ENCODE measurements around the gene PTK7.

Gene PTK7

DNA sequence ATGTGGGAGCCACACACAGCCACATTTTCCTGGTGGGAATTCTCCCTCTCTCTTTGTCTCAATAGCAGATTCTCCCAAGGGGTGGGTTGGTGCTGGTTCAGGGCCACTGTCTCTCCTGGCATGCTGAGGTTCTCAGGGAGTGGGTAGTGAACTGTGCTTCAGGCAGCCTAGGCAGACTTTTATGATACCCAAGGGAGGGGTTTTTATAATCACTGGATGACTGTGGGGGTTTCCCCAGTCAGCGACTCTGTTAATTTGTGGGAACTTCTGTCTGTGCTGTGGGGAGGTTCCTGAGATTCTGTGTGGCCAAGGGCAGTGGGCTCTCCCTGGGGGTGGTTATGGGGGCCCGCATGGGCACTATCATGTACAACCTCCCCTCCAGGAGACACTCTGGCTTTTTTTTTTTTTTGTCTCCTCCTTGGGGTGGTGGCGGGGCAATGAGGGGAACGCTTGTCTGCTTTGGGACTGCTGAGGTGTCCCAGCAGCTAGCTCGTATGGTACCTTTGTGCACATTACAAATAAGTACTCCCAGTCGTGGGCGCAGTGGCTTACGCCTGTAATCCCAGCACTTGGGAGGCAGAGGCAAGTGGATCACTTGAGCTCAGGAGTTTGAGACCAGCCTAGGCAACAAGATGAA is 10.0 kb downstream of the PTK7 start:
- TF ChIP-seq RARB (CRISPR knock-in tag; IDR thresholded peaks at IDR 0.05): no peak
- TF ChIP-seq ZNF8 (CRISPR knock-in tag; IDR thresholded peaks at IDR 0.05): no peak
- no peak for TF ChIP-seq ZC3H10 (CRISPR knock-in tag; IDR thresholded peaks at IDR 0.05)
- no peak for TF ChIP-seq GLIS3 (CRISPR knock-in tag; IDR thresholded peaks at IDR 0.05)
- TF ChIP-seq, protein P1, sequence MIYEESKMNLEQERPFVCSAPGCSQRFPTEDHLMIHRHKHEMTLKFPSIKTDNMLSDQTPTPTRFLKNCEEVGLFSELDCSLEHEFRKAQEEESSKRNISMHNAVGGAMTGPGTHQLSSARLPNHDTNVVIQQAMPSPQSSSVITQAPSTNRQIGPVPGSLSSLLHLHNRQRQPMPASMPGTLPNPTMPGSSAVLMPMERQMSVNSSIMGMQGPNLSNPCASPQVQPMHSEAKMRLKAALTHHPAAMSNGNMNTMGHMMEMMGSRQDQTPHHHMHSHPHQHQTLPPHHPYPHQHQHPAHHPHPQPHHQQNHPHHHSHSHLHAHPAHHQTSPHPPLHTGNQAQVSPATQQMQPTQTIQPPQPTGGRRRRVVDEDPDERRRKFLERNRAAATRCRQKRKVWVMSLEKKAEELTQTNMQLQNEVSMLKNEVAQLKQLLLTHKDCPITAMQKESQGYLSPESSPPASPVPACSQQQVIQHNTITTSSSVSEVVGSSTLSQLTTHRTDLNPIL (CRISPR knock-in tag; IDR thresholded peaks at IDR 0.05; ENCODE audit: low read depth): no peak
- TF ChIP-seq BACH2 (CRISPR knock-in tag; IDR thresholded peaks at IDR 0.05; ENCODE audit: borderline replicate concordance): no peak
- no peak for ATAC-seq

DNA sequence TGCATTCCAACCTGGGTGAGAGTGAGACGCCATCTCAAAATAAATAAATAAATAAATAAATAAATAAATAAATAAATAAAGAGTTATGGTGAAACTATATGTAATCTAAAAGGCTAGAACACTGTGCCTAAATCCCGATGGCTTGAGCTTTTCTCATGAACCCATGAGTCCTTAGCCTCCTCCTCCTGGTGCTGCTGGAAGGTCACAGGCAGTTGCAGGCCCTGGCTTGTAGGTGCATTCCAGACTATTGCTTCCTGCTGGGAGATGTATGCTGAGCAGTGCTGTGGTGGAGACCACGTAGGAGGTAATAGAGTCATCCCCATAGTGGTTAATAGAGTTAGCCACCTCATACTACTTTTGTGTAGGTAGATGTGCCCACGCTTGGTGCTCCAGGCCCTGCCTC is 12.5 kb downstream of the PTK7 start:
- TF ChIP-seq, protein P2, sequence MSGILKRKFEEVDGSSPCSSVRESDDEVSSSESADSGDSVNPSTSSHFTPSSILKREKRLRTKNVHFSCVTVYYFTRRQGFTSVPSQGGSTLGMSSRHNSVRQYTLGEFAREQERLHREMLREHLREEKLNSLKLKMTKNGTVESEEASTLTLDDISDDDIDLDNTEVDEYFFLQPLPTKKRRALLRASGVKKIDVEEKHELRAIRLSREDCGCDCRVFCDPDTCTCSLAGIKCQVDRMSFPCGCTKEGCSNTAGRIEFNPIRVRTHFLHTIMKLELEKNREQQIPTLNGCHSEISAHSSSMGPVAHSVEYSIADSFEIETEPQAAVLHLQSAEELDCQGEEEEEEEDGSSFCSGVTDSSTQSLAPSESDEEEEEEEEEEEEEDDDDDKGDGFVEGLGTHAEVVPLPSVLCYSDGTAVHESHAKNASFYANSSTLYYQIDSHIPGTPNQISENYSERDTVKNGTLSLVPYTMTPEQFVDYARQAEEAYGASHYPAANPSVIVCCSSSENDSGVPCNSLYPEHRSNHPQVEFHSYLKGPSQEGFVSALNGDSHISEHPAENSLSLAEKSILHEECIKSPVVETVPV (CRISPR knock-in tag; IDR thresholded peaks at IDR 0.05): no peak
- TF ChIP-seq ISL1 (CRISPR knock-in tag; IDR thresholded peaks at IDR 0.05): no peak
- TF ChIP-seq RARB (CRISPR knock-in tag; IDR thresholded peaks at IDR 0.05): no peak
- no peak for TF ChIP-seq CSDC2 (CRISPR knock-in tag; IDR thresholded peaks at IDR 0.05)
- no peak for TF ChIP-seq ZFP3 (CRISPR knock-in tag; IDR thresholded peaks at IDR 0.05)
- TF ChIP-seq, protein P3, sequence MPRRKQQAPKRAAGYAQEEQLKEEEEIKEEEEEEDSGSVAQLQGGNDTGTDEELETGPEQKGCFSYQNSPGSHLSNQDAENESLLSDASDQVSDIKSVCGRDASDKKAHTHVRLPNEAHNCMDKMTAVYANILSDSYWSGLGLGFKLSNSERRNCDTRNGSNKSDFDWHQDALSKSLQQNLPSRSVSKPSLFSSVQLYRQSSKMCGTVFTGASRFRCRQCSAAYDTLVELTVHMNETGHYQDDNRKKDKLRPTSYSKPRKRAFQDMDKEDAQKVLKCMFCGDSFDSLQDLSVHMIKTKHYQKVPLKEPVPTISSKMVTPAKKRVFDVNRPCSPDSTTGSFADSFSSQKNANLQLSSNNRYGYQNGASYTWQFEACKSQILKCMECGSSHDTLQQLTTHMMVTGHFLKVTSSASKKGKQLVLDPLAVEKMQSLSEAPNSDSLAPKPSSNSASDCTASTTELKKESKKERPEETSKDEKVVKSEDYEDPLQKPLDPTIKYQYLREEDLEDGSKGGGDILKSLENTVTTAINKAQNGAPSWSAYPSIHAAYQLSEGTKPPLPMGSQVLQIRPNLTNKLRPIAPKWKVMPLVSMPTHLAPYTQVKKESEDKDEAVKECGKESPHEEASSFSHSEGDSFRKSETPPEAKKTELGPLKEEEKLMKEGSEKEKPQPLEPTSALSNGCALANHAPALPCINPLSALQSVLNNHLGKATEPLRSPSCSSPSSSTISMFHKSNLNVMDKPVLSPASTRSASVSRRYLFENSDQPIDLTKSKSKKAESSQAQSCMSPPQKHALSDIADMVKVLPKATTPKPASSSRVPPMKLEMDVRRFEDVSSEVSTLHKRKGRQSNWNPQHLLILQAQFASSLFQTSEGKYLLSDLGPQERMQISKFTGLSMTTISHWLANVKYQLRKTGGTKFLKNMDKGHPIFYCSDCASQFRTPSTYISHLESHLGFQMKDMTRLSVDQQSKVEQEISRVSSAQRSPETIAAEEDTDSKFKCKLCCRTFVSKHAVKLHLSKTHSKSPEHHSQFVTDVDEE (CRISPR knock-in tag; IDR thresholded peaks at IDR 0.05): no peak
- TF ChIP-seq ESRRG (CRISPR knock-in tag; IDR thresholded peaks at IDR 0.05): no peak
- no peak for TF ChIP-seq SNAI2 (CRISPR knock-in tag; IDR thresholded peaks at IDR 0.05)
- ATAC-seq: no peak

DNA sequence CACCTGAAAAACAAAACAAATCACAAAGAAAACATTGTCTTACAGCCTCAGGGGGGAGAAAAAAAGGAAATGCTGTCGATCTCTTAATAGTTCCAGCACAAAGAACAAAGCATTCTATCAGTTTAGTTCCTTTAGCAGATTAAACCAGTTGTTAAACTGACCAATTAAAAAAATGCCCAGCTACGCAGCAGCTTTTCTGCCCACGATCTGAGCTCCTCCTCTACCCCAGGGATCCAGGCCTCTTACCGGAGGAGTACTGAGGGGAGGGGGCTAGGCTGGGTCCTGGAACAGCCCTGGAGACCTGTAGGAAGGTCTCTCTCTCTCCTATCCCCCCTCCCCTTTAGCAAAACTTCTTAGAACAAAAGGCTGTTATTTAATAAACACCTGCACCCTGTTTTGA is 13.4 kb downstream of the PTK7 start:
- TF ChIP-seq ZNF8 (CRISPR knock-in tag; IDR thresholded peaks at IDR 0.05): no peak
- TF ChIP-seq, protein P2 (CRISPR knock-in tag; IDR thresholded peaks at IDR 0.05): no peak
- TF ChIP-seq TCF4 (CRISPR knock-in tag; IDR thresholded peaks at IDR 0.05; ENCODE audit: borderline replicate concordance): no peak
- TF ChIP-seq, protein P4, sequence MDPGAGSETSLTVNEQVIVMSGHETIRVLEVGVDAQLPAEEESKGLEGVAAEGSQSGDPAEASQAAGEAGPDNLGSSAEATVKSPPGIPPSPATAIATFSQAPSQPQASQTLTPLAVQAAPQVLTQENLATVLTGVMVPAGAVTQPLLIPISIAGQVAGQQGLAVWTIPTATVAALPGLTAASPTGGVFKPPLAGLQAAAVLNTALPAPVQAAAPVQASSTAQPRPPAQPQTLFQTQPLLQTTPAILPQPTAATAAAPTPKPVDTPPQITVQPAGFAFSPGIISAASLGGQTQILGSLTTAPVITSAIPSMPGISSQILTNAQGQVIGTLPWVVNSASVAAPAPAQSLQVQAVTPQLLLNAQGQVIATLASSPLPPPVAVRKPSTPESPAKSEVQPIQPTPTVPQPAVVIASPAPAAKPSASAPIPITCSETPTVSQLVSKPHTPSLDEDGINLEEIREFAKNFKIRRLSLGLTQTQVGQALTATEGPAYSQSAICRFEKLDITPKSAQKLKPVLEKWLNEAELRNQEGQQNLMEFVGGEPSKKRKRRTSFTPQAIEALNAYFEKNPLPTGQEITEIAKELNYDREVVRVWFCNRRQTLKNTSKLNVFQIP (CRISPR knock-in tag; IDR thresholded peaks at IDR 0.05; ENCODE audit: borderline replicate concordance, low read depth): no peak
- no peak for TF ChIP-seq BACH2 (CRISPR knock-in tag; IDR thresholded peaks at IDR 0.05; ENCODE audit: borderline replicate concordance)
- no peak for TF ChIP-seq ESRRG (CRISPR knock-in tag; IDR thresholded peaks at IDR 0.05)
- TF ChIP-seq ZFP30 (CRISPR knock-in tag; IDR thresholded peaks at IDR 0.05): no peak
- TF ChIP-seq ARNTL (CRISPR knock-in tag; IDR thresholded peaks at IDR 0.05; ENCODE audit: borderline replicate concordance, low read depth): no peak
- no peak for TF ChIP-seq GLIS3 (CRISPR knock-in tag; IDR thresholded peaks at IDR 0.05)
- no peak for ATAC-seq

DNA sequence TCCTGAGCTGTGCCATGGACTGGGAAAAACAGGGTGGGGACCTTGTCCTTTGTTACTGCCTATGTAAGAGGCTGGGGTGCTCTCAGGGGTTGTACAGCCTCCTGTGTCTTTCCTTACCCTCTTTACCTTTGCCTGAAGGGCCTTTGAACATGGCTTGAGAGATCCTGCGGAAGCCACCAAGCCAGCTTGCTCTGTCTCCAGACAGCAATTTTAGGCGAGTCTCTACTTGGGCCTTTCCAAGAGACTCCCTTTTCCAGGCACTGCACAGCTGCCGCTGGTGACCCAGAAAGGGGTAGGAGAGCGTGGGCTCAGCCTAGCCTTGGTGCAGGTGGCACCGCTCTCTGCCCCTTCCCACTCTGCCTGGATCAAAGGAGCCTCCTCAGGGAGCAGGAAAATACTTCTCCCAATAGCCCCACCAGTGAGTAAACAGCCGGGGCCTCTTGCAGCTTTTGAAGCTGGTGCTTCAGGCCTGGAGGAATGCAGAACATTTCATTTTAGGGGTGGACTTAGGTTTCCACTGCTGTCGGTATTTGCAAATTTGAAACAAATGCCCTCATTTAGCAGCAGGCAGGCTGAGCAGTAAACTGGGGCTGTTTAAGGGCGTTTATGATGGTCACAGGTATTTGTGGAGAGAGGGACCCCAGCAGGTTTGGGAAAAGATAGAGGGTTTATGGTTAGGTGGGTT is 13.9 kb downstream of the PTK7 start:
- TF ChIP-seq, protein P5, sequence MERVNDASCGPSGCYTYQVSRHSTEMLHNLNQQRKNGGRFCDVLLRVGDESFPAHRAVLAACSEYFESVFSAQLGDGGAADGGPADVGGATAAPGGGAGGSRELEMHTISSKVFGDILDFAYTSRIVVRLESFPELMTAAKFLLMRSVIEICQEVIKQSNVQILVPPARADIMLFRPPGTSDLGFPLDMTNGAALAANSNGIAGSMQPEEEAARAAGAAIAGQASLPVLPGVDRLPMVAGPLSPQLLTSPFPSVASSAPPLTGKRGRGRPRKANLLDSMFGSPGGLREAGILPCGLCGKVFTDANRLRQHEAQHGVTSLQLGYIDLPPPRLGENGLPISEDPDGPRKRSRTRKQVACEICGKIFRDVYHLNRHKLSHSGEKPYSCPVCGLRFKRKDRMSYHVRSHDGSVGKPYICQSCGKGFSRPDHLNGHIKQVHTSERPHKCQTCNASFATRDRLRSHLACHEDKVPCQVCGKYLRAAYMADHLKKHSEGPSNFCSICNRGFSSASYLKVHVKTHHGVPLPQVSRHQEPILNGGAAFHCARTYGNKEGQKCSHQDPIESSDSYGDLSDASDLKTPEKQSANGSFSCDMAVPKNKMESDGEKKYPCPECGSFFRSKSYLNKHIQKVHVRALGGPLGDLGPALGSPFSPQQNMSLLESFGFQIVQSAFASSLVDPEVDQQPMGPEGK (CRISPR knock-in tag; IDR thresholded peaks at IDR 0.05; ENCODE audit: borderline replicate concordance): no peak
- TF ChIP-seq, protein P1 (CRISPR knock-in tag; IDR thresholded peaks at IDR 0.05; ENCODE audit: low read depth): no peak
- TF ChIP-seq ZNF565 (CRISPR knock-in tag; conservative IDR thresholded peaks at IDR 0.05; ENCODE audit: low read depth) (no peak), ZFP3 (CRISPR knock-in tag; IDR thresholded peaks at IDR 0.05) (no peak), ZNF70 (CRISPR knock-in tag; IDR thresholded peaks at IDR 0.05) (no peak), TCF4 (CRISPR knock-in tag; IDR thresholded peaks at IDR 0.05; ENCODE audit: borderline replicate concordance) (no peak), ESRRG (CRISPR knock-in tag; IDR thresholded peaks at IDR 0.05) (no peak), CSDC2 (CRISPR knock-in tag; IDR thresholded peaks at IDR 0.05) (no peak), ZNF8 (CRISPR knock-in tag; IDR thresholded peaks at IDR 0.05) (no peak), RARB (CRISPR knock-in tag; IDR thresholded peaks at IDR 0.05) (no peak), SNAI2 (CRISPR knock-in tag; IDR thresholded peaks at IDR 0.05) (no peak)
- ATAC-seq: peak; percentile 74

Measured in SK-N-SH treated with all-trans-retinoic acid at 6 μM for 48 hours (cell line).